Right lobe of liver (tissue), 6 donors: ENCODE results near the gene NPDC1. TPM values are rescaled to one million over a fixed set of nuclear protein-coding genes. Genes with fewer than 3 reads are reported as not detected.

ENCODE experiments used
- ATAC-seq, 4 donors: fragments of 200-7000 bp; cut with Tn5 transposase; one replicate each; pipeline ENCODE4 v1.9.1; 2020; ENCODE audit warnings: mild to moderate bottlenecking in 4 of 4, moderate library complexity in 4 of 4
- DNase-seq, 3 donors: peaks; one replicate each; pipeline ENCODE4 v3.0.0-alpha.2; 2020
- H3K27ac ChIP-seq, 3 donors: fragments of 200-600 bp; one replicate each; pipeline ENCODE4 v1.8.0; 2022
- H3K27me3 ChIP-seq, 2 donors: fragments of 200-600 bp; one replicate each; pipeline ENCODE4 v1.8.0; 2022
- H3K36me3 ChIP-seq, 4 donors: fragments of 200-600 bp; sonication (generic) in 1 of 4; one replicate each; pipeline versions ENCODE4 v1.5.1 to v1.8.0; 2017 to 2022; ENCODE audit warnings: control low read depth in 1 of 4
- H3K4me1 ChIP-seq, 4 donors: fragments of 200-600 bp; sonication (generic) in 1 of 4; one replicate each; pipeline versions ENCODE4 v1.5.1 to v1.8.0; 2017 to 2022; ENCODE audit warnings: control low read depth in 1 of 4
- H3K4me3 ChIP-seq, 3 donors: fragments of 200-600 bp; one replicate each; pipeline ENCODE4 v1.8.0; 2022
- H3K9me3 ChIP-seq, 4 donors: fragments of 200-600 bp; sonication (generic) in 1 of 4; one replicate each; pipeline versions ENCODE4 v1.5.1 to v1.8.0; 2017 to 2022; ENCODE audit warnings: control low read depth in 1 of 4
- POLR2A ChIP-seq: fragments of 450-650 bp; IDR thresholded peaks from one replicate; pipeline ENCODE4 v1.6.1; 2017; ENCODE audit warnings: antibody characterized with exemption, mild to moderate bottlenecking
- WGBS: methylation state at CpG from one replicate; pipeline ENCODE4 v1.1.6; 2018; ENCODE audit warnings: low coverage, low lambda C conversion rate; ENCODE audit not compliant: insufficient coverage; ENCODE audit errors: missing lambda C conversion rate; 5-methylcytosine and 5-hydroxymethylcytosine counted together
- intact Hi-C, 2 donors: fragments of 100-400 bp; cut with DNase I; formaldehyde crosslinking; loops; one replicate each; pipeline versions ENCODE4 v1.11.2 to v1.14.1; 2022
- total RNA-seq, 6 experiments: library from RNA; depleted of rRNA in 2 of 6; stranded (reverse); fragments of >200 nt in 2 of 6; fragmentation: NEBNext Ultra II Directional in 3 of 6; extraction: Animal tissue kit (Norgen Biotek cat#: 25700) in 3 of 6; gene quantifications; one replicate each; pipeline versions ENCODE4 v1.1.0 to v1.2.4, GENCODE V29; 2016 to 2023
- TF ChIP-seq, protein P1 (sequence below), 4 donors: fragments of 200-600 bp in 3 of 4; fragments of 450-650 bp in 1 of 4; IDR thresholded peaks; one replicate each; pipeline versions ENCODE4 v1.5.1 to v1.8.0; 2016 to 2022; ENCODE audit warnings: antibody characterized with exemption in 4 of 4, mild to moderate bottlenecking in 2 of 4
- donor health status: DM: no; HTN: yes; CAD: no.
- donor health status: DM: no; HTN: no; CAD: no.
- donor health status: DM: no; HTN: no; CAD: no.
- donor health status: DM: no; HTN: yes; CAD: no.
- donor health status: DM: no; HTN: yes; CAD: no.

The NPDC1 gene
- total RNA-seq, 6 experiments from 2014 or later, result 9.3 to 14.9 (median 12.2) TPM

DNA sequence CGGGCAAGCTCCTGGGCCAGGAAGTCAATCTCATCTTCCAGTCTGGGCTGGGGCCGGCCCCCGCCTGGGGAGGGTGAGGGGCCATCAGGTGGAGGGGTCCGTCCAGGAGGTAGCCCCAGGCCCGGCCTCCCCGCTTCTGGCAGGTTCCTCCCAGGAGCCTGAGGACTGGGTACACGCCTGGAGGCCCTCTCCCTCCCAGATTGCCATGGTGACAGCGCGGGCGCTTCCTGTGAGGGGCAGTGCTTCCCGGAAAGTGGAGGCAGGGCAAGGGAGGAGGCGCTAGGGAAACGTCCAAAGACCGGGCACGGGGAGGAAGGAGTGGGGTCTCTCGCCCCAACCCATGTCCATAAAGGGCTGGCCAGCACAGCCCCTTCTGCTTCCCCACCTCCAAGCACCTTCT is 4.9 kb downstream of the NPDC1 start:
- DNase-seq (no peak), ATAC-seq (peak; percentile 5 to 29 (median 8))
- peaks cover 3% of the 10 kb centered on the region in 2 donors for H3K27me3 ChIP-seq
- H3K4me1 ChIP-seq, result peaks cover 0 to 6% (median 0%) of the 10 kb centered on the region in 4 donors
- no peak overlapping the region for H3K4me3 ChIP-seq
- WGBS, result 6% methylated on average over 3 of the region's 16 CpGs
- no peaks in the 10 kb centered on the region for H3K9me3 ChIP-seq
- intact Hi-C loops, result no loop called here
- H3K36me3 ChIP-seq, result no peaks in the 10 kb centered on the region
- no peak for TF ChIP-seq POLR2A
- TF ChIP-seq, protein P1, sequence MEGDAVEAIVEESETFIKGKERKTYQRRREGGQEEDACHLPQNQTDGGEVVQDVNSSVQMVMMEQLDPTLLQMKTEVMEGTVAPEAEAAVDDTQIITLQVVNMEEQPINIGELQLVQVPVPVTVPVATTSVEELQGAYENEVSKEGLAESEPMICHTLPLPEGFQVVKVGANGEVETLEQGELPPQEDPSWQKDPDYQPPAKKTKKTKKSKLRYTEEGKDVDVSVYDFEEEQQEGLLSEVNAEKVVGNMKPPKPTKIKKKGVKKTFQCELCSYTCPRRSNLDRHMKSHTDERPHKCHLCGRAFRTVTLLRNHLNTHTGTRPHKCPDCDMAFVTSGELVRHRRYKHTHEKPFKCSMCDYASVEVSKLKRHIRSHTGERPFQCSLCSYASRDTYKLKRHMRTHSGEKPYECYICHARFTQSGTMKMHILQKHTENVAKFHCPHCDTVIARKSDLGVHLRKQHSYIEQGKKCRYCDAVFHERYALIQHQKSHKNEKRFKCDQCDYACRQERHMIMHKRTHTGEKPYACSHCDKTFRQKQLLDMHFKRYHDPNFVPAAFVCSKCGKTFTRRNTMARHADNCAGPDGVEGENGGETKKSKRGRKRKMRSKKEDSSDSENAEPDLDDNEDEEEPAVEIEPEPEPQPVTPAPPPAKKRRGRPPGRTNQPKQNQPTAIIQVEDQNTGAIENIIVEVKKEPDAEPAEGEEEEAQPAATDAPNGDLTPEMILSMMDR (IDR thresholded peaks at IDR 0.05), result no peak
- H3K27ac ChIP-seq, result no peak overlapping the region

DNA sequence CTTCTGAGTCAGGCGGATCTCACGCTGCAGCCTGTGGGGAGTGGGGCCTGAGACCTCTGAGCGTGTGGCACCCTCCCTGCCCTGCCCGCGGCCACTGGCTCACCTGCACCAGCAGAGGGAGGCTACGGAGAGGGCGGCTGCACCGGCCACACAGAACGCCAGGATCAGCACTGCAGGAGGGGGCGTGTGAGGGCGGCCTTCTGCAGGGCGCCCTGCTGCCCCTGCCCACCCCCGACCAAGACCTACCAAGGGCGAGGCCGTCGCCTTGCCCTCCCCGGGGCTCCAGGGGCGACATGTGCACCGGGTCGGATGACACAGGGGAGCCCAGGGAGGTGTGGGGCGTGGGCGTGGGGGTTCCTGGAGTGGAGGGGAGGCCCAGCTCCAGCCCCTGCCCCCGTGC is 5.4 kb downstream of the NPDC1 start:
- Histone ChIP-seq H3K27me3 (peaks cover 0 to 3% of the 10 kb centered on the region in 2 donors), H3K27ac (no peak overlapping the region), H3K4me3 (no peak overlapping the region), H3K4me1 (peaks cover 0 to 4% (median 0%) of the 10 kb centered on the region in 4 donors), H3K9me3 (no peaks in the 10 kb centered on the region), H3K36me3 (no peaks in the 10 kb centered on the region)
- intact Hi-C loops, result no loop called here
- TF ChIP-seq, protein P1 (IDR thresholded peaks at IDR 0.05), result no peak
- TF ChIP-seq POLR2A, result no peak
- DNase-seq (no peak), ATAC-seq (no peak)
- no CpG with 5 or more reads among the region's 23 CpGs for WGBS

DNA sequence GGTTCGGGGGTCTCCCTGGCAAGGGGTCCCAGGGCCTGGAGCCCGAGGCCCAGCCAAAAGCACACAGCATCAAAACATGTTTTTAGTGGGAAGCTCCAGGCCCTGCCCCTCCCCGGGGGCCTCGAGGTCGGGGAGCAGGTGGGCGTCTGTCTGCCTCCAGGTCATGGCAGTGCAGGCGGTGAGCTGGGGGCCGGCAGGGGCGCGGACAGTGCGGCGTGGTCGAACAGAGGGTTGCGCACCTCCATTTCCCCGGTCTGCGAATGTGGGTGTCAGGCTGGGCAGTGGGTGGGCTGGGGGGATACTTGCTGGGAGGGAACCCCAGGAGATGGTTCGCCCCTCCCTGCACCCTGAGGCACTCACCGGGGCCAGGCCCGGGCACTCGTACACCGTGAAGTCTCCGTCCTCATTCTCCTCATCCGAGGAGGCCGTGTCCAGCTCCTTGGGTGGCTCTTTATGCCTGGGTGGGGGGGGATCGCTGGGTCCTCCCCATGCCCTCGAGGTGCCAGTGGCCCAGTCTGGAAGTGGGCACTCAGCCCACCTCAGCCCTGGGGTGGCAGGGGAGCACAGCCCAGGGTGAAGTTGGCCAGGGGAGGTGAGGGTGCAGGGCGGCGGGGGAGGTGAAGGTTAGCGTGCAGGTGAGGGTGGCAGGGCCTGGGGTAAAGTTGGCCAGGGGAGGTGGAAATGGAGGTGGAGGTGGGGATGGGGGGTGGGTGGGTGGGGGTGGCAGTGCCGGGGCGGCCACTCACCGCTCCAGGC is 6.2 kb downstream of the NPDC1 start:
- ATAC-seq, result no peak
- peaks cover 0 to 3% of the 10 kb centered on the region in 2 donors for H3K27me3 ChIP-seq
- H3K4me1 ChIP-seq, result peaks cover 0 to 3% (median 0%) of the 10 kb centered on the region in 4 donors
- DNase-seq, result no peak
- H3K4me3 ChIP-seq, result no peak overlapping the region
- TF ChIP-seq, protein P1 (IDR thresholded peaks at IDR 0.05), result no peak
- H3K9me3 ChIP-seq, result no peaks in the 10 kb centered on the region
- WGBS, result 57% methylated on average over 17 of the region's 32 CpGs
- H3K27ac ChIP-seq, result no peak overlapping the region
- intact Hi-C loops, result loop anchor here (5.0 to 10.0 kb wide), 3 partner anchors 95 to 265 kb away; partner anchors contain the start of genes C8G (in 1 of the 2) and FBXW5 (in 1 of the 2)
- H3K36me3 ChIP-seq, result no peaks in the 10 kb centered on the region

DNA sequence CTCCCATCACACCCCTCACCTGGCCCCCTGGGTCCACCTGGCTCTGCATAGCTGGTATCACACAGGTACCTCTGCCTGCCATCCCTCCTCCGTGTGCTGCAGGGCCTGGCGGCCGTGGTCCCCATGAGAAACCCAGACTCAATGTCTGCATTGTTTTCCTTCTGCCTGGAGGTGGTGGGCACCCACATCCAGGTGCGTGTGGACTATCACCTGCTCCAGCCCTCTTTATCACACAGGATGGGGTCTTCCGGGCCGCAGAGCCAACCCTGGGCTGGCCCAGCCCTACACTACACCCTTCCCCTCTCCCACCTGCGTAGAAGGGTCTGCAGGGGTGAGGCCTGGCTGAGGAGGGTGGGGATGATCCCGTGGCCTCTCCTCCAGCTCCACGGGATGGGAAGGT is 7.1 kb downstream of the NPDC1 start:
- Histone ChIP-seq H3K27ac (no peak overlapping the region), H3K9me3 (no peaks in the 10 kb centered on the region), H3K36me3 (no peaks in the 10 kb centered on the region), H3K4me3 (no peak overlapping the region), H3K27me3 (peaks cover 0 to 1% of the 10 kb centered on the region in 2 donors), H3K4me1 (peaks cover 0 to 3% (median 0%) of the 10 kb centered on the region in 4 donors)
- 60% methylated on average over 2 of the region's 9 CpGs for WGBS
- no peak for DNase-seq
- ATAC-seq, result no peak
- intact Hi-C loops, result loop anchor here (5.0 to 10.0 kb wide), 3 partner anchors 94 to 264 kb away; partner anchors contain the start of genes C8G (in 1 of the 2) and FBXW5 (in 1 of the 2)
- TF ChIP-seq POLR2A, result no peak
- TF ChIP-seq, protein P1 (IDR thresholded peaks at IDR 0.05), result no peak
